Ascending aorta (tissue), 2 donors: ENCODE results near the gene PRICKLE2. TPM values are rescaled to one million over a fixed set of nuclear protein-coding genes. Genes with fewer than 3 reads are reported as not detected.

Source experiments
- DNase-seq, 2 donors: peaks; one replicate each; pipeline ENCODE4 v3.0.0-alpha.2; 2019; ENCODE audit warnings: low spot score in 2 of 2
- H3K27ac ChIP-seq, 2 donors: fragments of 200-600 bp; sonication (generic); one replicate each; pipeline ENCODE4 v1.5.1; 2016 to 2017; ENCODE audit warnings: mild to moderate bottlenecking in 1 of 2
- H3K27me3 ChIP-seq: fragments of 200-600 bp; sonication (generic); one replicate; pipeline ENCODE4 v1.5.1; 2017
- H3K36me3 ChIP-seq, 2 donors: fragments of 200-600 bp; sonication (generic); one replicate each; pipeline ENCODE4 v1.5.1; 2016
- H3K4me1 ChIP-seq, 2 donors: fragments of 200-600 bp; sonication (generic); one replicate each; pipeline ENCODE4 v1.5.1; 2016 to 2017; ENCODE audit warnings: mild to moderate bottlenecking in 1 of 2
- H3K4me3 ChIP-seq, 2 donors: fragments of 200-600 bp; sonication (generic); one replicate each; pipeline ENCODE4 v1.5.1; 2016 to 2017; ENCODE audit warnings: mild to moderate bottlenecking in 1 of 2
- H3K9me3 ChIP-seq, 2 donors: fragments of 200-600 bp; sonication (generic); one replicate each; pipeline ENCODE4 v1.5.1; 2016
- intact Hi-C: fragments of 100-400 bp; cut with DNase I; formaldehyde crosslinking; loops from one replicate; pipeline ENCODE4 v1.15.1; 2023
- total RNA-seq: library from RNA; depleted of rRNA; stranded (reverse); fragments of >200 nt; gene quantifications from one replicate; pipeline ENCODE4 v1.1.0, GENCODE V29; 2016
- TF ChIP-seq, protein P1 (sequence below), 3 experiments: fragments of 200-600 bp in 2 of 3; fragments of 450-650 bp in 1 of 3; sonication (generic) in 2 of 3; IDR thresholded peaks; one replicate each; pipeline ENCODE4 v1.5.1; 2016 to 2019; ENCODE audit warnings: antibody characterized with exemption in 3 of 3, mild to moderate bottlenecking in 1 of 3, moderate library complexity in 1 of 3

PRICKLE2 gene
- total RNA-seq, 1 donor from 2014 or later: 24.7 TPM

DNA sequence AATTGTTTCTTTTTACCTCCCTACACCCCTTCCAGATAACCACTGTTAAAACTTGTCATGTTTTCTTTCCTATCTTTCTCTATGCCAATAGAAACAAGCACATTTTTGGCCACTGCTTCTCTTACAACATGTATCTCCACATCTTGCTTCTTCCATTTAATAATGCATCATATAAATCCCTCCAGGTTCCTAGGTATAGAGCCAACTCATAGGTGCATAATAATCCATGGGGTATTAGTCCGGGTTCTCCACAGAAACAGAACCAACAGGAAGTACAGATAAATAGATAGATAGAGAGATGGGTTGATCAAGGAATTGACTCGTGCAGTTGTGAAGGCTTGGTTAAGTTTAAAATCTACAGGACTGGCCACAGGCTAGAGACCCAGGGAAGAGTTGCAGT, 160.5 kb downstream of the PRICKLE2 start:
- H3K4me3 ChIP-seq: no peak overlapping the region
- intact Hi-C loops: no loop called here
- no peaks in the 10 kb centered on the region for H3K27me3 ChIP-seq
- no peak overlapping the region for H3K27ac ChIP-seq
- TF ChIP-seq, protein P1, sequence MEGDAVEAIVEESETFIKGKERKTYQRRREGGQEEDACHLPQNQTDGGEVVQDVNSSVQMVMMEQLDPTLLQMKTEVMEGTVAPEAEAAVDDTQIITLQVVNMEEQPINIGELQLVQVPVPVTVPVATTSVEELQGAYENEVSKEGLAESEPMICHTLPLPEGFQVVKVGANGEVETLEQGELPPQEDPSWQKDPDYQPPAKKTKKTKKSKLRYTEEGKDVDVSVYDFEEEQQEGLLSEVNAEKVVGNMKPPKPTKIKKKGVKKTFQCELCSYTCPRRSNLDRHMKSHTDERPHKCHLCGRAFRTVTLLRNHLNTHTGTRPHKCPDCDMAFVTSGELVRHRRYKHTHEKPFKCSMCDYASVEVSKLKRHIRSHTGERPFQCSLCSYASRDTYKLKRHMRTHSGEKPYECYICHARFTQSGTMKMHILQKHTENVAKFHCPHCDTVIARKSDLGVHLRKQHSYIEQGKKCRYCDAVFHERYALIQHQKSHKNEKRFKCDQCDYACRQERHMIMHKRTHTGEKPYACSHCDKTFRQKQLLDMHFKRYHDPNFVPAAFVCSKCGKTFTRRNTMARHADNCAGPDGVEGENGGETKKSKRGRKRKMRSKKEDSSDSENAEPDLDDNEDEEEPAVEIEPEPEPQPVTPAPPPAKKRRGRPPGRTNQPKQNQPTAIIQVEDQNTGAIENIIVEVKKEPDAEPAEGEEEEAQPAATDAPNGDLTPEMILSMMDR (IDR thresholded peaks at IDR 0.05): no peak
- DNase-seq: no peak
- H3K9me3 ChIP-seq: no peaks in the 10 kb centered on the region
- H3K4me1 ChIP-seq: no peaks in the 10 kb centered on the region
- no peaks in the 10 kb centered on the region for H3K36me3 ChIP-seq

DNA sequence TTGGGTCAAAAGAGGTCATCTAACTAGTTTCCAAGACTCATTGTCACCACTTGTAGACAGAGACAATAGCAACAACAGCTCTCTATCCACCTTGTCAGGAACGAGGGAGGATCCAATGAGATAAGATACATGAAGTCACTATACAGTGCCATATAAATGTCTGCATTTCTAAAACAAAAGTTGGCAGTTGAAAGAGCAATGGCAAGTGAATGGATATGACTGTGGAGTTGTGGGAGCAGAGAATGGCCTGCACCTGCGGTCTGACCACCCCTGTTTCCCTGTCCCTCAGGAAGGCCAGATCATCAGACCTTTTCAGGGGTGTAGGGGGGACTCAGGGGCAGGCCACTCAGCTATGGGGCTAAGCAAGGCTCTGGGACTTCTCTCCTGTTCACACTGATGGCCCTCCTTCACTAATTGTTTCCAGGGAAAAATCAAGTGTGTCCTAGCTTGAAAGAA, 161.3 kb downstream of the PRICKLE2 start:
- H3K36me3 ChIP-seq: no peaks in the 10 kb centered on the region
- H3K4me1 ChIP-seq: no peaks in the 10 kb centered on the region
- no peak overlapping the region for H3K4me3 ChIP-seq
- no peaks in the 10 kb centered on the region for H3K27me3 ChIP-seq
- no peaks in the 10 kb centered on the region for H3K9me3 ChIP-seq
- intact Hi-C loops: no loop called here
- H3K27ac ChIP-seq: no peak overlapping the region
- no peak for DNase-seq
- TF ChIP-seq, protein P1 (IDR thresholded peaks at IDR 0.05): no peak

- Histone ChIP-seq H3K36me3 (no peaks in the 10 kb centered on the region), H3K4me1 (no peaks in the 10 kb centered on the region), H3K27ac (no peak overlapping the region), H3K9me3 (no peaks in the 10 kb centered on the region), H3K27me3 (no peaks in the 10 kb centered on the region), H3K4me3 (no peak overlapping the region)
- no peak for DNase-seq
- intact Hi-C loops: no loop called here
- TF ChIP-seq, protein P1 (IDR thresholded peaks at IDR 0.05): no peak
These were observed 161.9 kb downstream of the PRICKLE2 start for GRCh38 chr3:64063207-64063982.

DNA sequence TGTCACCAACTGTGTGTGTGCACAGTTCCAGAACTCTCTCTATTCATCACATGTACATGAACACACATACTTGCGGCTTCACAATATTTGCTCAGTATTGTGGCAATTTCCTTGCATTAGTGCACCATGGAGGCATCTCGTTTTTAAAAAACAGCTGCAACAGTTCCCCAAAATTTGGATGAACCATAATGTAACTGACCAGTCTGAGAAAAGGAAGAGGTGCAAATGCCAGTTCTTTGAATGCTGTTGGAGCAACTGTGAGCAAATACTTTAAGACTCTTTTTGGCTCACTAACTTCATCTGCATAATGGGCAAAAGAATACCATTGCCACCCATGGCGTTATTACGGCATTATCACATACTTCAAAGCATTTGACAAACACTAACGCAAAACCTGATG, 163.6 kb downstream of the PRICKLE2 start:
- TF ChIP-seq, protein P1 (IDR thresholded peaks at IDR 0.05): no peak
- no peak for DNase-seq
- intact Hi-C loops: no loop called here

GRCh38 chr3:64059484-64060175, 165.6 kb downstream of the PRICKLE2 start:
- H3K4me1 ChIP-seq: no peaks in the 10 kb centered on the region
- no peaks in the 10 kb centered on the region for H3K9me3 ChIP-seq
- TF ChIP-seq, protein P1 (IDR thresholded peaks at IDR 0.05): no peak
- no peak for DNase-seq
- no peaks in the 10 kb centered on the region for H3K36me3 ChIP-seq
- no peak overlapping the region for H3K4me3 ChIP-seq
- H3K27me3 ChIP-seq: no peaks in the 10 kb centered on the region
- H3K27ac ChIP-seq: no peak overlapping the region
- intact Hi-C loops: no loop called here

More for the DNA sequence above, 163.6 kb downstream of the PRICKLE2 start:
- H3K4me3 ChIP-seq: no peak overlapping the region
- H3K4me1 ChIP-seq: no peaks in the 10 kb centered on the region
- no peaks in the 10 kb centered on the region for H3K9me3 ChIP-seq
- H3K27ac ChIP-seq: no peak overlapping the region
- H3K27me3 ChIP-seq: no peaks in the 10 kb centered on the region
- H3K36me3 ChIP-seq: no peaks in the 10 kb centered on the region
